ENCODE data around the gene PITPNC1. TPM values are rescaled to one million over a fixed set of nuclear protein-coding genes. Genes with fewer than 3 reads are reported as not detected.

PITPNC1 gene
- total and polyA plus RNA-seq, 2 experiments from 2014 or later = 5.8 to 7.3 TPM

DNA sequence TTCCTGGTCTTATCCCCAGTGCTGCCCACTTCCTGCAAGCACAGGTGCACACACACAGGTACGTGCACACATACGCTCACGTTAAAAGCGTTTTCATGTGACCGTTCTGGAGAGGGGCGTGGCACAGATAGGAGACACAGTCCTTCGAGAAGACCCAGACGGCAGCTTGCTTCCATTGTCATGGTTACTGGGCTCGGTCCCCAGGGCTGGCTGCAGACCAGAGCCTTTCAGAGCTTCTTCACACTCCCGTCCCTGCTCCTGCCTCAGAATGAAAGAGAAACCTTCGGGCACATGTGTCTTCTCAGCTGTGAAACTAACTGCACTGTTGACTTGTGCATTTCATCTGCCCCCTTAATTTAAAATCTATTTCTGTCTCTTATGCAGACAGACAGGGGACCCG lies 154.2 kb downstream of the PITPNC1 start:
- Histone ChIP-seq H3K4me3 (no peak overlapping the region), H3K4me2 (ENCODE audit: unreplicated experiment) (no peak overlapping the region), H3K27ac (no peak overlapping the region), H3K79me2 (ENCODE audit: insufficient read depth) (peaks cover 37% of the 10 kb centered on the region), H3K9me3 (ENCODE audit: low read depth) (no peaks in the 10 kb centered on the region), H3K36me3 (ENCODE audit: low read depth) (no peaks in the 10 kb centered on the region), H4K20me1 (ENCODE audit: insufficient read depth) (no peaks in the 10 kb centered on the region), H3F3A (ENCODE audit: insufficient read depth) (peaks cover 26% of the 10 kb centered on the region), H3K9ac (no peak overlapping the region), H3K4me1 (ENCODE audit: insufficient read depth) (peaks cover 15% of the 10 kb centered on the region), H3K9me2 (ENCODE audit: insufficient read depth) (no peaks in the 10 kb centered on the region), H3K27me3 (replicated peaks; ENCODE audit: insufficient read depth) (no peaks in the 10 kb centered on the region), H2AFZ (no peak overlapping the region)
- TF ChIP-seq EZH2 (IDR thresholded peaks at IDR 0.05; ENCODE audit: insufficient read depth, poor library complexity, severe bottlenecking) = no peak
- TF ChIP-seq EZH2phosphoT487 (IDR thresholded peaks at IDR 0.05; ENCODE audit: insufficient read depth, low read depth) = no peak
- in situ Hi-C loops (cut with MboI) = no loop called here
- DNase-seq = no peak
- 62 to 63% methylated on average over 12 of the region's 12 CpGs for WGBS, 2 experiments (ENCODE audit: low coverage in 1 of 2, low lambda C conversion rate in 2 of 2, missing lambda C conversion rate in 2 of 2)

DNA sequence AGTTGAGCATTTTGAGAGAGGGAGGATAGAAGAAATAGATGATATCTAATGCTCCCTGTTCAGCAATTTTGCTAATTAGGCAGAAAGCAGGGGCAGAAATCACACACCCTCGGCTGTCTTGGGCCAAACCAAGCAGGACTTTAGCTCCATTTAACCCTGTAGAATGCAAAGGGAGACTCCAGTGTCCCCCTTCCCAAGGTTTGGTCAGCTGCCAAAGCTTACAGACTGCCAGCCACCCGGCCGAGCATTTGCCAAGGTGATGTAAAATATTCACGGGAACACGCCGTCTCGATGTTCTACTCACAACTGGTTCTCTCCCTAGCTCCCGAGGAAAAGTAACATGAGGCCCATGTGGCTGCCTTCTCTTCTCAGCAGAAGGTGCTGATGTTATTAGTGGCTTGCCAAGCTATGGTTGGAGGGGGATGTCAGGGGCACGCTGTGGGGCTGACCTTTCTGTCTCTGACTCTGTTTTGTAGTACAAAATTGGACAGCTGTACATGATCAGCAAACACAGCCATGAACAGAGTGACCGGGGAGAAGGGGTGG lies 155.3 kb downstream of the PITPNC1 start:
- no peaks in the 10 kb centered on the region for H3K9me3 ChIP-seq (ENCODE audit: low read depth)
- H3K27me3 ChIP-seq (replicated peaks; ENCODE audit: insufficient read depth) = no peaks in the 10 kb centered on the region
- 89 to 90% methylated on average over 10 of the region's 10 CpGs for WGBS, 2 experiments (ENCODE audit: low coverage in 1 of 2, low lambda C conversion rate in 2 of 2, missing lambda C conversion rate in 2 of 2)
- in situ Hi-C loops (cut with MboI) = no loop called here
- H4K20me1 ChIP-seq (ENCODE audit: insufficient read depth) = no peaks in the 10 kb centered on the region
- H2AFZ ChIP-seq = no peak overlapping the region
- H3K9ac ChIP-seq = no peak overlapping the region
- H3K4me2 ChIP-seq (ENCODE audit: unreplicated experiment) = no peak overlapping the region
- peaks cover 26% of the 10 kb centered on the region for H3F3A ChIP-seq (ENCODE audit: insufficient read depth)
- H3K36me3 ChIP-seq (ENCODE audit: low read depth) = no peaks in the 10 kb centered on the region
- peaks cover 31% of the 10 kb centered on the region for H3K79me2 ChIP-seq (ENCODE audit: insufficient read depth)
- H3K4me1 ChIP-seq (ENCODE audit: insufficient read depth) = peaks cover 15% of the 10 kb centered on the region
- TF ChIP-seq EZH2phosphoT487 (IDR thresholded peaks at IDR 0.05; ENCODE audit: insufficient read depth, low read depth) = no peak
- no peak for TF ChIP-seq EZH2 (IDR thresholded peaks at IDR 0.05; ENCODE audit: insufficient read depth, poor library complexity, severe bottlenecking)
- no peak for DNase-seq
- H3K9me2 ChIP-seq (ENCODE audit: insufficient read depth) = no peaks in the 10 kb centered on the region
- no peak overlapping the region for H3K4me3 ChIP-seq
- no peak overlapping the region for H3K27ac ChIP-seq

DNA sequence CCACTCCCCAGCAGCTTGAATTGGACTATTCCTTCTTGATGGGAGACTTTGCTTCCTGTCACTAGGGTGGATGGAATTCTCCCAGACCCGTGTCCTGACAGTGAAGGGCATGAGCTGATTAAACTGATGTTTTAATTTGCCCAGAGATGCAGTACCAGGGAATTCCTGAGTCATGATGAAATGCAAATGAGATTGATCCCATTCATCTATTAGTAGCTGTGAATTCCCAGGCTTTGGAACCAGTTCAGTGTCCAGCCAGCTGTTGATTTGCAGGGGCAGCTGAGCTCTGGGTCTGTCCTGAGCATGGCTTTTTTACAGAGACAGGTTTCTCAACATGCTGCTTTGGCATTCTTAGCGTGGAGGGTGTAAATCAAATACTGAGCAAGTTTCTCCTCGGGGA lies 157.9 kb downstream of the PITPNC1 start:
- TF ChIP-seq EZH2 (IDR thresholded peaks at IDR 0.05; ENCODE audit: insufficient read depth, poor library complexity, severe bottlenecking) = no peak
- no peak for TF ChIP-seq EZH2phosphoT487 (IDR thresholded peaks at IDR 0.05; ENCODE audit: insufficient read depth, low read depth)
- no peak overlapping the region for H3K4me3 ChIP-seq
- H4K20me1 ChIP-seq (ENCODE audit: insufficient read depth) = no peaks in the 10 kb centered on the region
- no peak overlapping the region for H2AFZ ChIP-seq
- no peaks in the 10 kb centered on the region for H3K36me3 ChIP-seq (ENCODE audit: low read depth)
- H3K9ac ChIP-seq = no peak overlapping the region
- peaks cover 8% of the 10 kb centered on the region; the same call in 1 of the 2 replicates for H3F3A ChIP-seq (ENCODE audit: insufficient read depth)
- no peaks in the 10 kb centered on the region for H3K9me3 ChIP-seq (ENCODE audit: low read depth)
- in situ Hi-C loops (cut with MboI) = no loop called here
- no peak overlapping the region for H3K27ac ChIP-seq
- H3K27me3 ChIP-seq (replicated peaks; ENCODE audit: insufficient read depth) = no peaks in the 10 kb centered on the region
- no peaks in the 10 kb centered on the region for H3K9me2 ChIP-seq (ENCODE audit: insufficient read depth)
- 90 to 92% methylated on average over 3 of the region's 3 CpGs for WGBS, 2 experiments (ENCODE audit: low coverage in 1 of 2, low lambda C conversion rate in 2 of 2, missing lambda C conversion rate in 2 of 2)
- no peak for DNase-seq
- peaks cover 25% of the 10 kb centered on the region for H3K79me2 ChIP-seq (ENCODE audit: insufficient read depth)
- no peaks in the 10 kb centered on the region for H3K4me1 ChIP-seq (ENCODE audit: insufficient read depth)
- H3K4me2 ChIP-seq (ENCODE audit: unreplicated experiment) = no peak overlapping the region

DNA sequence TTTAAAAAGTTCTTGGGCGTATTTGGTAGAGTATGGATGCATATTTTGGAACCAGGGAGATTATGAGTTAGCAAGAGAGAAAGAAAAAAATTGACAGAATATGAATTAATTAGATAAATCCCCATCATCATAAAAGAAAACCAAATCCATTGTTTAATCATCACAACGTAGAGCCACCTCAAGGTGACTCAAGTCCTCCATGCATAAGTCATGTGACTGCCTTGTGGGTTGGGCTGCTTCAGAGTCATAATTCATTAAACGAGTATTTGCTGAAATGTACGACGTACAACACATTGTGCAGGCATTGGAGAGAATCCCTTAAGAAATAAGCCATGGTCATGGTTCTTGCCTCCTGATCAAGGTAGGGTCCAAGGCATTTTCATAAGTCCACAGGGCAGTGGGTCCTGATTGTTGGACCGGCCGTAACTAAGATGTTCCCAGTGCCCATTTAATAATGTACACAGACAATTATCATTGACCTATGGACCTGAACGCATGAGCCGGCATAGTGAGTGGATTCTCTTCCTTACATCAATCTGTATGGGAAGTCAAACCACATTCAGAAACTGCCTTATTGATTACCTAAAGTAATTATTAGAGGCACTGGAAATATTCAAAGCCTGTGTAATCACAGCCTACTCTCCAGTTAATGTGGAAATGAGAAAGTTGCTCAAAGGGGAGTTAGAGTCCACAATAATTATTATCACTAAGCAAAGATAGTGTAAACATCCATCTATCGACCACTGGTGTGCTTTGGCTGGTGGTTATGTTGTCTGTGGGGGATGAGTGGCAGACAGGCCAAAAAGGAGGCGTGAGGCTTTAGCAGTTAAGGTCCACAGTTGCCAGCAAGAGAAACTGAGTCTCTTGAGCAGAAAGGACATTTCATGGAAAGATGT lies 165.4 kb downstream of the PITPNC1 start:
- H3K36me3 ChIP-seq (ENCODE audit: low read depth) = no peaks in the 10 kb centered on the region
- H3K4me3 ChIP-seq = no peak overlapping the region
- WGBS, 2 experiments (ENCODE audit: low coverage in 1 of 2, low lambda C conversion rate in 2 of 2, missing lambda C conversion rate in 2 of 2) = 89% methylated on average over 11 of the region's 11 CpGs
- peaks cover 6% of the 10 kb centered on the region; the same call in 1 of the 2 replicates for H3K9me2 ChIP-seq (ENCODE audit: insufficient read depth)
- H4K20me1 ChIP-seq (ENCODE audit: insufficient read depth) = no peaks in the 10 kb centered on the region
- in situ Hi-C loops (cut with MboI) = no loop called here
- H3K9ac ChIP-seq = no peak overlapping the region
- H3K79me2 ChIP-seq (ENCODE audit: insufficient read depth) = no peaks in the 10 kb centered on the region
- H3K27me3 ChIP-seq (replicated peaks; ENCODE audit: insufficient read depth) = no peaks in the 10 kb centered on the region
- no peak overlapping the region for H2AFZ ChIP-seq
- H3F3A ChIP-seq (ENCODE audit: insufficient read depth) = no peaks in the 10 kb centered on the region
- no peak for DNase-seq
- TF ChIP-seq EZH2 (IDR thresholded peaks at IDR 0.05; ENCODE audit: insufficient read depth, poor library complexity, severe bottlenecking) (no peak), EZH2phosphoT487 (IDR thresholded peaks at IDR 0.05; ENCODE audit: insufficient read depth, low read depth) (no peak)
- peaks cover 9% of the 10 kb centered on the region for H3K4me1 ChIP-seq (ENCODE audit: insufficient read depth)
- H3K4me2 ChIP-seq (ENCODE audit: unreplicated experiment) = no peak overlapping the region
- no peak overlapping the region for H3K27ac ChIP-seq
- no peaks in the 10 kb centered on the region for H3K9me3 ChIP-seq (ENCODE audit: low read depth)

Measured in GM23248 (cell line).